Mucosa of descending colon (tissue), 3 donors: ENCODE measurements around the gene TMEM201. TPM values are rescaled to one million over a fixed set of nuclear protein-coding genes. Genes with fewer than 3 reads are reported as not detected.

Experiments used
- ATAC-seq: fragments of 200-7000 bp; cut with Tn5 transposase; one replicate; pipeline ENCODE4 v1.9.1; 2020; ENCODE audit warnings: mild to moderate bottlenecking, moderate library complexity
- DNase-seq, 3 donors: peaks; one replicate each; pipeline ENCODE4 v3.0.0-alpha.2; 2020
- H3K36me3 ChIP-seq: fragments of 200-600 bp; one replicate; pipeline ENCODE4 v1.8.0; 2021; ENCODE audit warnings: low read depth, mild to moderate bottlenecking
- H3K4me1 ChIP-seq: fragments of 200-600 bp; one replicate; pipeline ENCODE4 v1.8.0; 2021; ENCODE audit warnings: low read depth, mild to moderate bottlenecking
- H3K4me3 ChIP-seq: fragments of 200-600 bp; one replicate; pipeline ENCODE4 v1.8.0; 2021; ENCODE audit warnings: mild to moderate bottlenecking
- H3K9me3 ChIP-seq: fragments of 200-600 bp; one replicate; pipeline ENCODE4 v1.8.0; 2021; ENCODE audit warnings: mild to moderate bottlenecking
- CTCF ChIP-seq: fragments of 200-600 bp; IDR thresholded peaks from one replicate; pipeline ENCODE4 v1.8.0; 2022; ENCODE audit warnings: antibody characterized with exemption, mild to moderate bottlenecking
- intact Hi-C, 2 donors: fragments of 100-400 bp; cut with DNase I in 1 of 2; cut with micrococcal nuclease in 1 of 2; formaldehyde crosslinking; loops; one replicate each; pipeline versions ENCODE4 v1.11.0 to v1.11.1; 2022; cut with DNase I, micrococcal nuclease
- total RNA-seq, 3 donors: library from RNA; stranded (reverse); fragmentation: NEBNext Ultra II Directional in 2 of 3; extraction: Animal tissue kit (Norgen Biotek cat#: 25700) in 2 of 3; gene quantifications; one replicate each; pipeline versions ENCODE4 v1.2.1 to v1.2.4, GENCODE V29; 2021 to 2023
- donor health status: DM: no; HTN: no; CAD: no; lungs with moderate emphysema.
- donor health status: DM: no; HTN: no; CAD: no.
- donor health status: DM: no; HTN: yes; CAD: no.

The TMEM201 gene
- total RNA-seq, 3 donors from 2014 or later: 8.1 to 12.1 (median 8.4) TPM

GRCh38 chr1:9573723-9574122 is 15.0 kb upstream of the TMEM201 start:
- no peak overlapping the region for H3K4me3 ChIP-seq
- ATAC-seq: no peak
- no peak for DNase-seq
- no peaks in the 10 kb centered on the region for H3K36me3 ChIP-seq
- no peak for TF ChIP-seq CTCF
- intact Hi-C loops: loop anchor here (2.0 to 5.0 kb wide), 2 partner anchors 76 to 79 kb away; no protein-coding TSS in a partner anchor
- no peaks in the 10 kb centered on the region for H3K4me1 ChIP-seq
- no peaks in the 10 kb centered on the region for H3K9me3 ChIP-seq

- DNase-seq (no peak), ATAC-seq (no peak)
- intact Hi-C loops: no loop called here
- no peak overlapping the region for H3K4me3 ChIP-seq
- H3K36me3 ChIP-seq: no peaks in the 10 kb centered on the region
- no peaks in the 10 kb centered on the region for H3K4me1 ChIP-seq
- no peak for TF ChIP-seq CTCF
- H3K9me3 ChIP-seq: no peaks in the 10 kb centered on the region
Observed at GRCh38 chr1:9575486-9575885, 13.2 kb upstream of the TMEM201 start.

GRCh38 chr1:9576903-9577302 is 11.8 kb upstream of the TMEM201 start:
- Histone ChIP-seq H3K4me3 (no peak overlapping the region), H3K9me3 (no peaks in the 10 kb centered on the region), H3K4me1 (no peaks in the 10 kb centered on the region), H3K36me3 (peaks cover 4% of the 10 kb centered on the region)
- no peak for DNase-seq
- intact Hi-C loops: no loop called here
- TF ChIP-seq CTCF: no peak
- no peak for ATAC-seq

- intact Hi-C loops: no loop called here
- peaks cover 4% of the 10 kb centered on the region for H3K36me3 ChIP-seq
- no peak overlapping the region for H3K4me3 ChIP-seq
- TF ChIP-seq CTCF: no peak
- H3K4me1 ChIP-seq: no peaks in the 10 kb centered on the region
- DNase-seq (no peak), ATAC-seq (no peak)
- no peaks in the 10 kb centered on the region for H3K9me3 ChIP-seq
Observed at GRCh38 chr1:9577423-9577822, 11.3 kb upstream of the TMEM201 start.

GRCh38 chr1:9580942-9581341 is 7.8 kb upstream of the TMEM201 start:
- no peaks in the 10 kb centered on the region for H3K4me1 ChIP-seq
- H3K9me3 ChIP-seq: no peaks in the 10 kb centered on the region
- ATAC-seq (no peak), DNase-seq (no peak)
- no peak for TF ChIP-seq CTCF
- H3K4me3 ChIP-seq: no peak overlapping the region
- peaks cover 4% of the 10 kb centered on the region for H3K36me3 ChIP-seq
- intact Hi-C loops: no loop called here

- H3K4me1 ChIP-seq: peaks cover 14% of the 10 kb centered on the region
- no peaks in the 10 kb centered on the region for H3K9me3 ChIP-seq
- no peak for DNase-seq
- no peak for ATAC-seq
- TF ChIP-seq CTCF: no peak
- peaks cover 2% of the 10 kb centered on the region for H3K36me3 ChIP-seq
- intact Hi-C loops: no loop called here
- H3K4me3 ChIP-seq: no peak overlapping the region
Observed at GRCh38 chr1:9586147-9586766, 2.5 kb upstream of the TMEM201 start.
